ENCODE results near the gene CD164L2. TPM values are rescaled to one million over a fixed set of nuclear protein-coding genes. Genes with fewer than 3 reads are reported as not detected.

The CD164L2 gene
- total RNA-seq, 1 experiment from 2014 or later = 0.63 TPM

DNA sequence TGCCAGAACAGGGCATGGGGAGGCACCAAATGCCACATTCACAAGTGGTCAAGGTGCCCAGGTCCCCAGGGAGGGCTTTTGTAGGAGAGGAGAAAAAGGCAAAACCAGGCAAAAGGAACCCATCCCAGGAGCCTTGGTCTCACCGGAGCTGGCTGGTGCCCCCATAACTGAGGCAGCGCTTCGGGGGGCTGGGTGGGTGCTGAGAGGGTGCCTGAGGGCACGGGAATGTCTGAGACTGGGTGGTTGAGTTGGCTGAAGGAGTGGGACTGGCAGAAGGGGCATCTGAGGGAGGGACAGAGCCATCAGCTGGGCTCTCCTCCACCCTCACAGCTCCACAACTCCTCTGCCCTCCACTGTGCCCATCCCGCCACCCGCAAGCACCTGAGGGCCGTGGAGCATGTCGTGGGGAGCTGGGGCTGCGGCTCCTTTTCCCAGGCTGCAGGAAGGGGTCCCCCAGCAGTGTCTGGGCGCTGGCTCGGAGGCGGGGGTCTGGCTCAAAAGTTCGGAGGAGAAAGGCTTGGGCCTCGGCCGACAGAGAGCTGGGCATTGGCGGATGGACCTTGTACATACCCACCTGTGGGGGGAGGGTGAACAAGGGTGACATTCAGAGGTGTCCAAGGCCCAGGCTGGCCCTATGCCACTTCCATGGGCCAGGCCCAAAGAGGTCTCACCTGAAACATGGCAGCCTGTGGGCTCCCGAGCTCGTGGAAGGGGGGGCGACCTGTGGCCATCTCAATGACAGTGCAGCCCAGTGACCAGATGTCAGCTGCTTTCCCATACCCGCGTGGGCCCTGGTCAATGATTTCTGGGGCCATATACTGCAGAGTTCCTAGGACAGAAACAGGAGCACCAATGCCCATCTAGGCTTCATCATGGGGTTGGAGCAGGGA, 24.9 kb downstream of the CD164L2 start:
- no peak overlapping the region for H3K4me3 ChIP-seq
- DNase-seq = no peak
- H3K9me3 ChIP-seq (ENCODE audit: insufficient read depth, low read depth) = no peaks in the 10 kb centered on the region
- H3K27ac ChIP-seq = no peak overlapping the region
- H4K20me1 ChIP-seq (ENCODE audit: insufficient read depth) = no peaks in the 10 kb centered on the region
- H3F3A ChIP-seq (ENCODE audit: insufficient read depth, low read depth) = no peaks in the 10 kb centered on the region
- H3K27me3 ChIP-seq (ENCODE audit: insufficient read depth, low read depth) = no peaks in the 10 kb centered on the region
- H3K4me1 ChIP-seq (replicated peaks; ENCODE audit: insufficient read depth) = no peaks in the 10 kb centered on the region
- BruUV-seq (replicated peaks) = no TSS peak
- H3K4me2 ChIP-seq = no peak overlapping the region
- POLR2A ChIA-PET (ENCODE audit: unreplicated experiment) = no interaction called here
- intact Hi-C loops (cut with micrococcal nuclease; ENCODE audit: unreplicated experiment) = no loop called here
- TF ChIP-seq EZH2 (IDR thresholded peaks at IDR 0.05; ENCODE audit: low read depth) = no peak
- TF ChIP-seq, protein P1, sequence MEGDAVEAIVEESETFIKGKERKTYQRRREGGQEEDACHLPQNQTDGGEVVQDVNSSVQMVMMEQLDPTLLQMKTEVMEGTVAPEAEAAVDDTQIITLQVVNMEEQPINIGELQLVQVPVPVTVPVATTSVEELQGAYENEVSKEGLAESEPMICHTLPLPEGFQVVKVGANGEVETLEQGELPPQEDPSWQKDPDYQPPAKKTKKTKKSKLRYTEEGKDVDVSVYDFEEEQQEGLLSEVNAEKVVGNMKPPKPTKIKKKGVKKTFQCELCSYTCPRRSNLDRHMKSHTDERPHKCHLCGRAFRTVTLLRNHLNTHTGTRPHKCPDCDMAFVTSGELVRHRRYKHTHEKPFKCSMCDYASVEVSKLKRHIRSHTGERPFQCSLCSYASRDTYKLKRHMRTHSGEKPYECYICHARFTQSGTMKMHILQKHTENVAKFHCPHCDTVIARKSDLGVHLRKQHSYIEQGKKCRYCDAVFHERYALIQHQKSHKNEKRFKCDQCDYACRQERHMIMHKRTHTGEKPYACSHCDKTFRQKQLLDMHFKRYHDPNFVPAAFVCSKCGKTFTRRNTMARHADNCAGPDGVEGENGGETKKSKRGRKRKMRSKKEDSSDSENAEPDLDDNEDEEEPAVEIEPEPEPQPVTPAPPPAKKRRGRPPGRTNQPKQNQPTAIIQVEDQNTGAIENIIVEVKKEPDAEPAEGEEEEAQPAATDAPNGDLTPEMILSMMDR (conservative IDR thresholded peaks at IDR 0.05) = no peak
- no peaks in the 10 kb centered on the region for H3K9me2 ChIP-seq (ENCODE audit: insufficient read depth)
- H3K36me3 ChIP-seq (ENCODE audit: low read depth) = no peaks in the 10 kb centered on the region
- no peak overlapping the region for H2AFZ ChIP-seq
- CTCF ChIA-PET = no interaction called here
- no peaks in the 10 kb centered on the region for H3K79me2 ChIP-seq (ENCODE audit: low read depth)

DNA sequence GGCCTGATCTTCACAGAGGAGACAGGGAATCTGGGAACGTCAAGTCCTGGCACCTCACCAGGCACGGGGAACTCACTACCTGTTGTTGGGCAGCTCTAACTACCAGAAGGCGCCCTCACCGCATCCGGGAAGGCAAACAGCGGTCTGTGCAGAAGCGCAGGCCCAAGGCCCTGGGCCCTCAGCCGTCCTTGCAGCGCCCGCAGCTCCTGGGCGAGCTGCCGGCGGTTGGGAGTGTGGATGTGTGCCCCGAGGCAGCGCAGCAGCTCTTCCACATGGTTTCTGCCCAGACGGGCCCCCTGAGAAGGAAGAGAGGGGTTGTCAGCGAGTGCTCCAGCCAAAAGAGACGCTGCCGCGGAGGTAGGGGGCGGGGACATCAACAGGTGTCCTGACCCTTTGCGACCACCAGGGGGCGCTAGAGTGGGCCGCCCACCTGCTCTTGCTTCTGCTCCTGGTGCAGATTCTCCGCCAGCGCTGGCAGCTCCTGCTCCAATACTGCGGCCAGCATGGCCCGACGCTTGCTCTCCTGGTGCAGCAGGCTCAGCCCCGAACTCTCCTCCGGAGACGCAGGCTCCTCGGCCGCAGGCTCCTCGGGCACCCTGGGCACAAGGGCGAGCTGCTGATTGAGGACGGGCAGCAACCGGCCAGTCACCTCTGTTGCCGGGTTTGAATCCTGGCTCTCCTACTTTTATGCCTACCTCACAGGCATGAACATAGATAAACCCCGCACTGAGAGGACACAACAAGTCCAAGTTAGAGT, 25.7 kb downstream of the CD164L2 start:
- H3K79me2 ChIP-seq (ENCODE audit: low read depth) = no peaks in the 10 kb centered on the region
- H2AFZ ChIP-seq = no peak overlapping the region
- H3K9me3 ChIP-seq (ENCODE audit: insufficient read depth, low read depth) = no peaks in the 10 kb centered on the region
- BruUV-seq (replicated peaks) = no TSS peak
- H3K27me3 ChIP-seq (ENCODE audit: insufficient read depth, low read depth) = no peaks in the 10 kb centered on the region
- H3F3A ChIP-seq (ENCODE audit: insufficient read depth, low read depth) = no peaks in the 10 kb centered on the region
- no peaks in the 10 kb centered on the region for H4K20me1 ChIP-seq (ENCODE audit: insufficient read depth)
- H3K4me1 ChIP-seq (replicated peaks; ENCODE audit: insufficient read depth) = no peaks in the 10 kb centered on the region
- H3K4me3 ChIP-seq = no peak overlapping the region
- POLR2A ChIA-PET (ENCODE audit: unreplicated experiment) = interaction anchor here (0.7 kb wide), 1 partner anchor 55 kb away, joined by 8 read pairs; no protein-coding TSS in a partner anchor
- no peak for TF ChIP-seq EZH2 (IDR thresholded peaks at IDR 0.05; ENCODE audit: low read depth)
- TF ChIP-seq, protein P1 (conservative IDR thresholded peaks at IDR 0.05) = peak; percentile 80
- no peak overlapping the region for H3K4me2 ChIP-seq
- DNase-seq = peak in 1 of 2 experiments; percentile 41
- CTCF ChIA-PET = no interaction called here
- H3K36me3 ChIP-seq (ENCODE audit: low read depth) = no peaks in the 10 kb centered on the region
- intact Hi-C loops (cut with micrococcal nuclease; ENCODE audit: unreplicated experiment) = no loop called here
- H3K9me2 ChIP-seq (ENCODE audit: insufficient read depth) = no peaks in the 10 kb centered on the region
- H3K27ac ChIP-seq = no peak overlapping the region

DNA sequence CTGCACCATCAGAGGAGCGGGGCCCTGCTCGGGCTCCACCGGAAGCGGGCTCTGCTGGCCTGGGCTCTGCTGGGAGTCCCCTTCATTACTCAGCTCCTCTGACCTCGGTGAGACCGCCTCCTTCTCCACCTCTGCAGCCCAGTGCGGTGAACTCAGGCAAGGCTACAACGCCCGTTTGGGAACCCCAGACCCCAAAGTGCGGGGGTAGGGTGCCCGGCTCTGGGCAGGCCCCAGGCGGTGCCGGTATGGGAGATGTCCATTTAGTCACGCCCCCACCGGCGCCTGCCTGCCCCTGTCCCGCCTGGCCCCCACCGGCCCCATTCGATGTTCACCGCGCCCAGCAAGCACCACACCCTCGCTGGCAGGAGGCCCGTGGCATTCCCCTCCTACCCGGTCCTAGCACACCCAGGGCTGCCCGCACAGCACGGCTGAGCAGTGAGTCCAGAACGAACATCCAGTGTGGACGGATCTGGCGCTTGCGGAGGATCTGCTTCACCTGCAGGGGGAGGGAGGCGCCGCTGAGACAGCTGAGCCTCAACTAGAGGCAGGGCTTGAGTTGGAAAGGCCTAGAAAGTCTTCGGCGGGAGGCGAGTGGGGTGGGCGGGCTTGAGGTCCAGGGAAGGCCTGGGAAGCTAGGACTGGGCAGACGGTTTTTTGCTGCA, 26.4 kb downstream of the CD164L2 start:
- no peak for DNase-seq
- no peak overlapping the region for H2AFZ ChIP-seq
- H3K9me2 ChIP-seq (ENCODE audit: insufficient read depth) = no peaks in the 10 kb centered on the region
- H3K4me1 ChIP-seq (replicated peaks; ENCODE audit: insufficient read depth) = no peaks in the 10 kb centered on the region
- ChIA-PET CTCF (interaction anchor here (0.6 kb wide), 1 partner anchor 1250 kb away, joined by 5 read pairs; no protein-coding TSS in a partner anchor), POLR2A (ENCODE audit: unreplicated experiment) (interaction anchor here (0.7 kb wide), 1 partner anchor 55 kb away, joined by 8 read pairs; no protein-coding TSS in a partner anchor)
- BruUV-seq (replicated peaks) = no TSS peak
- no peak overlapping the region for H3K4me3 ChIP-seq
- intact Hi-C loops (cut with micrococcal nuclease; ENCODE audit: unreplicated experiment) = no loop called here
- H3K9me3 ChIP-seq (ENCODE audit: insufficient read depth, low read depth) = no peaks in the 10 kb centered on the region
- no peaks in the 10 kb centered on the region for H3K27me3 ChIP-seq (ENCODE audit: insufficient read depth, low read depth)
- H3K27ac ChIP-seq = no peak overlapping the region
- H3K36me3 ChIP-seq (ENCODE audit: low read depth) = no peaks in the 10 kb centered on the region
- H4K20me1 ChIP-seq (ENCODE audit: insufficient read depth) = no peaks in the 10 kb centered on the region
- no peak overlapping the region for H3K4me2 ChIP-seq
- H3K79me2 ChIP-seq (ENCODE audit: low read depth) = no peaks in the 10 kb centered on the region
- TF ChIP-seq, protein P1 (conservative IDR thresholded peaks at IDR 0.05) = no peak
- TF ChIP-seq EZH2 (IDR thresholded peaks at IDR 0.05; ENCODE audit: low read depth) = no peak
- no peaks in the 10 kb centered on the region for H3F3A ChIP-seq (ENCODE audit: insufficient read depth, low read depth)
